Measurements from ENCODE around the gene G6PD. TPM values are rescaled to one million over a fixed set of nuclear protein-coding genes. Genes with fewer than 3 reads are reported as not detected.

The G6PD gene
- total RNA-seq, 1 donor from 2014 or later = 84.9 TPM

- no peak for ATAC-seq
- TF ChIP-seq, protein P1, sequence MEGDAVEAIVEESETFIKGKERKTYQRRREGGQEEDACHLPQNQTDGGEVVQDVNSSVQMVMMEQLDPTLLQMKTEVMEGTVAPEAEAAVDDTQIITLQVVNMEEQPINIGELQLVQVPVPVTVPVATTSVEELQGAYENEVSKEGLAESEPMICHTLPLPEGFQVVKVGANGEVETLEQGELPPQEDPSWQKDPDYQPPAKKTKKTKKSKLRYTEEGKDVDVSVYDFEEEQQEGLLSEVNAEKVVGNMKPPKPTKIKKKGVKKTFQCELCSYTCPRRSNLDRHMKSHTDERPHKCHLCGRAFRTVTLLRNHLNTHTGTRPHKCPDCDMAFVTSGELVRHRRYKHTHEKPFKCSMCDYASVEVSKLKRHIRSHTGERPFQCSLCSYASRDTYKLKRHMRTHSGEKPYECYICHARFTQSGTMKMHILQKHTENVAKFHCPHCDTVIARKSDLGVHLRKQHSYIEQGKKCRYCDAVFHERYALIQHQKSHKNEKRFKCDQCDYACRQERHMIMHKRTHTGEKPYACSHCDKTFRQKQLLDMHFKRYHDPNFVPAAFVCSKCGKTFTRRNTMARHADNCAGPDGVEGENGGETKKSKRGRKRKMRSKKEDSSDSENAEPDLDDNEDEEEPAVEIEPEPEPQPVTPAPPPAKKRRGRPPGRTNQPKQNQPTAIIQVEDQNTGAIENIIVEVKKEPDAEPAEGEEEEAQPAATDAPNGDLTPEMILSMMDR (IDR thresholded peaks at IDR 0.05) = no peak
Observed at GRCh38 chrX:154519389-154519788, 27.3 kb downstream of the G6PD start.

DNA sequence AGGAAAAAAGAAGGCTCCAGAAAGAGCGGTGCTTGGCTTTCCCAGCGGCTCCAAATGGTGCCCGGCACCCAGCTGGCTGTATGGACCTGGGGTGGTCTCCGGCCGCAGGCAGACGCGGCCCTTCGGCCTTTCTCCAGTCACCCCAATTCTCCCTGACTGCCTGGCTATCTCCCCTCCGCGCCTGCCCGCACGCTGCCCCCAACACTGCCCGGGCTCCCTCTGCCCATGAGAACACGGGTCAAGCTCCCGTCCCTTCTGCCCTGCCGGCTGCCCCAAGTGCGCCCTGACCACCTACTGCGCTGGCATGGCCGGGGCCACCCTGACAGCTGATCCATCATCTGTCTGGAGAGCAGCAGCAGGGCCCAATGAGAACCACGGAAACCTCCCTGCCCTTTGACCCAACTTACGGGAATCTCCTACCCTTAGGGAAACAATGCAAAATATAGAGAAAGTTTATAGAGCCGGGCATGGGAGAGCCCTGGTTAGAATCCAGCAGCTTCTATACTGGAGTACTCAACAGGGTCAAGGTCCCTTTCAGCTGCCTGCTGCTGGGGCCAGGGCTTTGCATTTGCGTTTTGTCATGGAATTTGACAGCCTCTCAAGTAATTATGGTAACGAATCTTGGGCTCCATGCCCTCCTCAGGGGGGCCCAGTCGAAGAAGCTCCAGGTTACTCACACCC lies 29.4 kb downstream of the G6PD start:
- DNase-seq (no peak), ATAC-seq (no peak)
- intact Hi-C loops (cut with DNase I) = no loop called here
- Histone ChIP-seq H3K4me3 (peak overlapping the region; percentile 45), H3K27me3 (no peaks in the 10 kb centered on the region), H3K4me1 (no peaks in the 10 kb centered on the region), H3K36me3 (no peaks in the 10 kb centered on the region), H3K27ac (peak overlapping the region; percentile 94), H3K9me3 (no peaks in the 10 kb centered on the region)
- TF ChIP-seq, protein P1 (IDR thresholded peaks at IDR 0.05) = no peak

More at GRCh38 chrX:154519389-154519788, 27.3 kb downstream of the G6PD start:
- H3K9me3 ChIP-seq = no peaks in the 10 kb centered on the region
- no peak overlapping the region for H3K4me3 ChIP-seq
- intact Hi-C loops (cut with DNase I) = no loop called here
- DNase-seq = no peak
- H3K27ac ChIP-seq = no peak overlapping the region
- H3K36me3 ChIP-seq = no peaks in the 10 kb centered on the region
- H3K27me3 ChIP-seq = no peaks in the 10 kb centered on the region
- H3K4me1 ChIP-seq = no peaks in the 10 kb centered on the region

- Histone ChIP-seq H3K27me3 (no peaks in the 10 kb centered on the region), H3K36me3 (no peaks in the 10 kb centered on the region), H3K9me3 (no peaks in the 10 kb centered on the region), H3K27ac (peak overlapping the region; percentile 94), H3K4me1 (no peaks in the 10 kb centered on the region), H3K4me3 (peak overlapping the region; percentile 45)
- peak; percentile 5 for ATAC-seq
- intact Hi-C loops (cut with DNase I) = no loop called here
- TF ChIP-seq, protein P1 (IDR thresholded peaks at IDR 0.05) = no peak
- DNase-seq = no peak
Observed at GRCh38 chrX:154516656-154517100, 30.0 kb downstream of the G6PD start.

DNA sequence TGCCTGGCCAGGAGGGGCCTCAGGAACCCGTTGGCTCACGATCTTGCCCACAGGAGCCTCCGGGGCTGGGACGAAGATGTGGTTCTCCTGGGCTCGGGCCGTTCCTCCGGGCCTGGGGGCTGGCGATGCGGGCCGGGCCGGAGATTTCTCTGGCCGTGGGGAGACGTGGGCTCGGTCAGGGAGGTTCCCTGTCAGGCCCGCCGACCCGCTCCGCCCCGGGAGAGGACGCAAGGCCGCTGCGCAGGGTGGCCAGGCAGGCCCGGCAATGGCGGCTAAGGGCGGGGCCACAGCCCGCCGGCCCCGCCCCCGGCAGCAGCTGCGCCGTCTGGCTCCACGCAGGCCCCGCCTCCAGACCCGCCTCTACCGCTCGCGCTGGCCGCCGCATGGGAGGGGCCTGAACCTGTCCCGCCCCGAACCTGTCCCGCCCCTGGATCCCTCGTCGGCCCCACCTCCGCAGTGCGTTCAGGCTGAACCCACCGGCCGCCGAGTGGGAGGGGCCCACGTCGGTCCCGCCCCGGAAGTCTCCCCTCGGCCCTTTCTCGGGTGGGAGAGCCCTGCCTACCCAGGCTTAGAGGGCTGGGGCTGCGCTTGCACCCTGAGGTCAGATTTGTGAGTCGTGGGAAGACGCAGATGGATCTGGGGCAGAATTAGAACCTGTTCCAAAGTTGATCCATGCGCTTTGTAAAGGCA lies 30.5 kb downstream of the G6PD start, which contains the start of gene FAM3A:
TSS of gene FAM3A (minus strand) at position 267 of the 690 bp plus-strand sequence. CDS start 460 bp downstream, outside the sequence.
- H3K9me3 ChIP-seq = no peaks in the 10 kb centered on the region
- H3K27ac ChIP-seq = peak within 1 kb of the TSS; percentile 94
- no peaks in the 10 kb centered on the region for H3K36me3 ChIP-seq
- H3K27me3 ChIP-seq = no peaks in the 10 kb centered on the region
- H3K4me3 ChIP-seq = peak within 1 kb of the TSS; percentile 64
- ATAC-seq = peak; percentile 98
- TF ChIP-seq, protein P1 (IDR thresholded peaks at IDR 0.05) = no peak
- no peaks in the 10 kb centered on the region for H3K4me1 ChIP-seq
- peak; percentile 96 for DNase-seq
- intact Hi-C loops (cut with DNase I) = no loop called here

- TF ChIP-seq, protein P1 (IDR thresholded peaks at IDR 0.05) = no peak
- H3K9me3 ChIP-seq = no peaks in the 10 kb centered on the region
- H3K27me3 ChIP-seq = no peaks in the 10 kb centered on the region
- ATAC-seq = peak; percentile 0
- H3K4me3 ChIP-seq = peak overlapping the region; percentile 64
- no peaks in the 10 kb centered on the region for H3K36me3 ChIP-seq
- peak; percentile 67 for DNase-seq
- H3K27ac ChIP-seq = peak overlapping the region; percentile 94
- no peaks in the 10 kb centered on the region for H3K4me1 ChIP-seq
- intact Hi-C loops (cut with DNase I) = no loop called here
Observed at GRCh38 chrX:154515090-154515965, 31.3 kb downstream of the G6PD start.
